Left cardiac atrium (tissue), 4 donors: ENCODE data around the gene GRB2. TPM values are rescaled to one million over a fixed set of nuclear protein-coding genes. Genes with fewer than 3 reads are reported as not detected.
"Not testable (repeated sequence)": the region's sequence is repeated elsewhere in the genome, so short reads cannot be mapped to it uniquely, and the experiment has no call there.

Experiments used
- ATAC-seq, 2 donors: fragments of 200-7000 bp; cut with Tn5 transposase; one replicate each; pipeline ENCODE4 v1.9.1; 2020; ENCODE audit warnings: mild to moderate bottlenecking in 2 of 2, moderate library complexity in 2 of 2
- DNase-seq: peaks from one replicate; pipeline ENCODE4 v3.0.0-alpha.2; 2020
- intact Hi-C, 2 donors: fragments of 100-400 bp; cut with DNase I; formaldehyde crosslinking; loops; one replicate each; pipeline versions ENCODE4 v1.14.1 to v1.15.1; 2022 to 2023
- total RNA-seq, 2 donors: library from RNA; stranded (reverse); fragmentation: NEBNext Ultra II Directional; extraction: Animal tissue kit (Norgen Biotek cat#: 25700); gene quantifications; one replicate each; pipeline ENCODE4 v1.2.1, GENCODE V29; 2021
- donor health status: DM: no; HTN: yes; CAD: no.
- donor health status: DM: no; HTN: yes; CAD: no; lungs with severe emphysema.
- donor health status: DM: yes; HTN: yes; CAD: no.
- donor health status: Dilated cardiomyopathy.

GRB2 gene
- total RNA-seq, 2 donors from 2014 or later = 90.3 to 110 TPM

- intact Hi-C loops = loop anchor here in 1 of 2 donors (5.0 kb wide), 1 partner anchor 37 kb away; no protein-coding TSS in a partner anchor
- DNase-seq (no peak), ATAC-seq (no peak)
These were observed 11.1 kb downstream of the GRB2 start for GRCh38 chr17:75394332-75394918.

- ATAC-seq = peak; percentile 99 to 100
- intact Hi-C loops = loop anchor here in 1 of 2 donors (5.0 kb wide), 1 partner anchor 36 kb away; no protein-coding TSS in a partner anchor
These were observed 11.8 kb downstream of the GRB2 start for GRCh38 chr17:75393523-75394331.

GRCh38 chr17:75392559-75392958 lies 12.9 kb downstream of the GRB2 start:
- ATAC-seq = no peak
- no peak for DNase-seq
- intact Hi-C loops = loop anchor here in 1 of 2 donors (5.0 kb wide), 1 partner anchor 35 kb away; no protein-coding TSS in a partner anchor

More at GRCh38 chr17:75393523-75394331, 11.8 kb downstream of the GRB2 start:
- DNase-seq = peak; percentile 99

GRCh38 chr17:75390982-75391381 lies 14.5 kb downstream of the GRB2 start:
- intact Hi-C loops = loop anchor here in 1 of 2 donors (5.0 kb wide), 1 partner anchor 34 kb away; no protein-coding TSS in a partner anchor
- no peak for ATAC-seq
- no peak for DNase-seq

GRCh38 chr17:75388476-75389030 lies 16.9 kb downstream of the GRB2 start:
- intact Hi-C loops = no loop called here
- no peak for DNase-seq
- ATAC-seq = no peak

- ATAC-seq (no peak), DNase-seq (no peak)
- intact Hi-C loops = no loop called here
These were observed 17.7 kb downstream of the GRB2 start for GRCh38 chr17:75387771-75388170.

- intact Hi-C loops = no loop called here
These were observed 19.0 kb downstream of the GRB2 start for GRCh38 chr17:75386430-75386829.

GRCh38 chr17:75384751-75385150 lies 20.7 kb downstream of the GRB2 start:
- no peak for DNase-seq
- intact Hi-C loops = no loop called here
- no peak for ATAC-seq

More at GRCh38 chr17:75386430-75386829, 19.0 kb downstream of the GRB2 start:
- DNase-seq (no peak), ATAC-seq (no peak)

GRCh38 chr17:75383842-75384195 lies 21.7 kb downstream of the GRB2 start:
- DNase-seq = no peak
- intact Hi-C loops = no loop called here
- ATAC-seq = no peak

GRCh38 chr17:75380750-75381149 lies 24.7 kb downstream of the GRB2 start:
- intact Hi-C loops = no loop called here
- DNase-seq (no peak), ATAC-seq (no peak)

- DNase-seq (no peak), ATAC-seq (no peak)
- intact Hi-C loops = no loop called here
These were observed 25.2 kb downstream of the GRB2 start for GRCh38 chr17:75380315-75380714.

- DNase-seq, intact Hi-C loops, ATAC-seq: not testable (repeated sequence)
These were observed 26.1 kb downstream of the GRB2 start for GRCh38 chr17:75379426-75379825.

GRCh38 chr17:75373280-75373679 lies 32.2 kb downstream of the GRB2 start:
- intact Hi-C loops = no loop called here
- DNase-seq (no peak), ATAC-seq (peak; percentile 22 to 29)

GRCh38 chr17:75371981-75372380 lies 33.5 kb downstream of the GRB2 start:
- intact Hi-C loops = no loop called here
- no peak for DNase-seq
- ATAC-seq = no peak

GRCh38 chr17:75371339-75371738 lies 34.1 kb downstream of the GRB2 start:
- peak in 1 of 2 donors; percentile 20 for ATAC-seq
- intact Hi-C loops = no loop called here
- no peak for DNase-seq

GRCh38 chr17:75370286-75370915 lies 35.1 kb downstream of the GRB2 start:
- DNase-seq = peak; percentile 48
- ATAC-seq = peak; percentile 86 to 89
- intact Hi-C loops = no loop called here

GRCh38 chr17:75367838-75368789 lies 37.4 kb downstream of the GRB2 start:
- ATAC-seq, intact Hi-C loops, DNase-seq: not testable (repeated sequence)

GRCh38 chr17:75367312-75367711 lies 38.2 kb downstream of the GRB2 start:
- ATAC-seq (no peak), DNase-seq (no peak)
- intact Hi-C loops = no loop called here

GRCh38 chr17:75366432-75366831 lies 39.0 kb downstream of the GRB2 start:
- no peak for ATAC-seq
- DNase-seq = no peak
- intact Hi-C loops = no loop called here
